MM.1S (cell line): ENCODE measurements around the gene PPP1R16B.

ENCODE experiments used
- EZH2 ChIP-seq: fragments of 300-600 bp; sonication (generic); optimal IDR thresholded peaks from 2 replicates; pipeline ENCODE3; 2017; ENCODE audit warnings: low read depth, mild to moderate bottlenecking, antibody characterized with exemption, low read length, mixed read lengths
- TF ChIP-seq, protein P1 (sequence below): fragments of 300-600 bp; sonication (generic); IDR thresholded peaks from 2 replicates; pipeline ENCODE4 v1.5.1; 2016; ENCODE audit warnings: antibody characterized with exemption, low read length, mixed read lengths

DNA sequence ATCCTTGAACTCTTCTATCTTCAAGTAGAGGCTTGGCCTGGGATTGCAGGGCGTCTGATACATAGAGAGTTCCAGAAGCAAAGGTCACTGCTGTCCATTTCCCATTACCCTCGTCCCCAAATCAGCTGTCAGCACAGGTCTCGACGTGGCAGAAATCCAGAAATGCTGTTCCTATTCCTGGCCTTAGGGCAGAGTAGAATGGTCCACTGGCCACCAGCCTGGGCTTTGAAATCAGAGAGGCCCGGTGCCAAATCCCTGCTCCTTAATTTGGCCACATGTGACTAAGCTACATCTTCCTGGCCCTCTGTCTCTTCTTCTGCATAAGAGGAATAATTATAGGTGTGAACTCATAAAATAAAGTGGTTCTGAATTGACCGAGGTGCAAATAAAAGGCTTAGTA lies 79.9 kb downstream of the PPP1R16B start:
- TF ChIP-seq, protein P1, sequence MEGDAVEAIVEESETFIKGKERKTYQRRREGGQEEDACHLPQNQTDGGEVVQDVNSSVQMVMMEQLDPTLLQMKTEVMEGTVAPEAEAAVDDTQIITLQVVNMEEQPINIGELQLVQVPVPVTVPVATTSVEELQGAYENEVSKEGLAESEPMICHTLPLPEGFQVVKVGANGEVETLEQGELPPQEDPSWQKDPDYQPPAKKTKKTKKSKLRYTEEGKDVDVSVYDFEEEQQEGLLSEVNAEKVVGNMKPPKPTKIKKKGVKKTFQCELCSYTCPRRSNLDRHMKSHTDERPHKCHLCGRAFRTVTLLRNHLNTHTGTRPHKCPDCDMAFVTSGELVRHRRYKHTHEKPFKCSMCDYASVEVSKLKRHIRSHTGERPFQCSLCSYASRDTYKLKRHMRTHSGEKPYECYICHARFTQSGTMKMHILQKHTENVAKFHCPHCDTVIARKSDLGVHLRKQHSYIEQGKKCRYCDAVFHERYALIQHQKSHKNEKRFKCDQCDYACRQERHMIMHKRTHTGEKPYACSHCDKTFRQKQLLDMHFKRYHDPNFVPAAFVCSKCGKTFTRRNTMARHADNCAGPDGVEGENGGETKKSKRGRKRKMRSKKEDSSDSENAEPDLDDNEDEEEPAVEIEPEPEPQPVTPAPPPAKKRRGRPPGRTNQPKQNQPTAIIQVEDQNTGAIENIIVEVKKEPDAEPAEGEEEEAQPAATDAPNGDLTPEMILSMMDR: no peak
- TF ChIP-seq EZH2: no peak
